K562 (cell line): ENCODE measurements around the gene SPDYE3. TPM values are rescaled to one million over a fixed set of nuclear protein-coding genes. Genes with fewer than 3 reads are reported as not detected.
A peak's percentile ranks its signal among the peaks of the same experiment; 100 is the strongest.

ENCODE experiments used
- CREB1 ChIP-seq, 2 experiments: sonication (generic) in 1 of 2; formaldehyde crosslinking in 1 of 2; IDR thresholded peaks; 2 replicates each; pipeline versions ENCODE4 v1.6.1 to v1.8.0; 2012 to 2022; ENCODE audit warnings: inconsistent platforms in 1 of 2, mild to moderate bottlenecking in 1 of 2, missing genetic modification reagents in 1 of 2, moderate library complexity in 1 of 2
- CTCFL ChIP-seq: IDR thresholded peaks from 2 replicates; pipeline ENCODE4 v1.6.1; 2011; ENCODE audit warnings: borderline replicate concordance, low read depth, mild to moderate bottlenecking, moderate library complexity, low read length; ENCODE audit not compliant: insufficient read depth, poor library complexity, severe bottlenecking
- FOXK2 ChIP-seq, 2 experiments: fragments of 450-650 bp; IDR thresholded peaks in 1 of 2; conservative IDR thresholded peaks in 1 of 2; 2 replicates each; pipeline ENCODE4 v1.6.1; 2016; ENCODE audit warnings: low read depth in 2 of 2, mild to moderate bottlenecking in 1 of 2
- GMEB1 ChIP-seq: fragments of 250-450 bp; sonication (Bioruptor Pico); IDR thresholded peaks from 2 replicates; pipeline ENCODE4 v1.4.0; 2020; ENCODE audit warnings: mild to moderate bottlenecking
- KLF6 ChIP-seq: fragments of 250-450 bp; sonication (Bioruptor Pico); IDR thresholded peaks from 2 replicates; pipeline ENCODE4 v1.4.0; 2020; ENCODE audit warnings: mild to moderate bottlenecking, moderate library complexity, borderline replicate concordance
- MBD2 ChIP-seq: sonication (generic); IDR thresholded peaks from 2 replicates; pipeline ENCODE4 v1.6.1; 2016; ENCODE audit warnings: low read depth, borderline replicate concordance
- MGA ChIP-seq: fragments of 450-650 bp; IDR thresholded peaks from 2 replicates; pipeline ENCODE4 v1.6.1; 2016; ENCODE audit warnings: mild to moderate bottlenecking, moderate library complexity
- POLR2G ChIP-seq: fragments of 200-400 bp; formaldehyde crosslinking; IDR thresholded peaks from 2 replicates; pipeline ENCODE4 v1.6.1; 2017; ENCODE audit warnings: low read depth, mild to moderate bottlenecking, antibody characterized with exemption, low read length, moderate library complexity
- SP1 ChIP-seq: sonication (generic); formaldehyde crosslinking; IDR thresholded peaks from 2 replicates; pipeline ENCODE4 v1.8.1; 2022; ENCODE audit warnings: mild to moderate bottlenecking, missing genetic modification reagents
- polyA plus RNA-seq, 8 experiments: library from polyadenylated mRNA; depleted of rRNA in 4 of 8; stranded (reverse) in 5 of 8; unstranded in 3 of 8; fragments of >200 nt; fragmentation: Nextera tagmentation in 2 of 8; fragmentation: Illumina TruSeq in 1 of 8; extraction: Ambion mirVana in 2 of 8; extraction: Trizol in 1 of 8; gene quantifications; 2 replicates each; pipeline versions ENCODE4 v1.2.1 to v1.2.3, GENCODE V29; 2011 to 2014; ENCODE audit warnings: inconsistent platforms in 1 of 8, missing spikeins in 1 of 8
- total RNA-seq, 7 experiments: library from RNA; depleted of rRNA in 6 of 7; stranded (reverse); fragments of >200 nt in 6 of 7; fragmentation: Illumina TruSeq in 2 of 7; extraction: Trizol in 2 of 7; gene quantifications; 2 replicates each; pipeline versions ENCODE4 v1.2.1 to v1.2.3, GENCODE V29; 2011 to 2021; ENCODE audit warnings: low replicate concordance in 1 of 7

SPDYE3 gene
- total and polyA plus RNA-seq, 9 of the 15 experiments (the other 6 are each of a cell fraction or from before 2014, with no cell fraction given) = 0.04 to 3.3 (median 1.2) TPM; not detected in 6

GRCh38 chr7:100335566-100336466 lies 28.3 kb downstream of the SPDYE3 start (continued):
- TF ChIP-seq CREB1 (IDR thresholded peaks at IDR 0.05) (peak; percentile 80), CREB1 (CRISPR knock-in tag; IDR thresholded peaks at IDR 0.05) (peak; percentile 93), POLR2G (peak; percentile 96), GMEB1 (CRISPR knock-in tag) (0 out of 2 replicates have a peak, but pooled peaks have one; percentile 23), MGA (peak; percentile 92), MBD2 (peak; percentile 94), SP1 (CRISPR knock-in tag) (peak; percentile 91), KLF6 (CRISPR knock-in tag) (0 out of 2 replicates have a peak, but pooled peaks have one; percentile 39), CTCFL (peak; percentile 9), FOXK2 (conservative IDR thresholded peaks at IDR 0.05 in 1 of 2, IDR thresholded peaks at IDR 0.05 in 1 of 2; ENCODE audit: low read depth in 2 of 2) (0 out of 4 replicates have a peak, but pooled peaks of 1 of the 2 experiments have one; percentile 41)
